H1 (cell line): ENCODE measurements around the gene PHYH. TPM values are rescaled to one million over a fixed set of nuclear protein-coding genes. Genes with fewer than 3 reads are reported as not detected.

Experiments
- CTCF ChIA-PET: fragments of 300-600 bp; sonication (Branson Sonifier 250); formaldehyde crosslinking; loops from one replicate; lab custom pipeline; 2021; ENCODE audit not compliant: partially characterized antibody; lab: Charles Lee
- POLR2A ChIA-PET: fragments of 300-600 bp; sonication (Branson Sonifier 250); formaldehyde crosslinking; loops from one replicate; lab custom pipeline; 2021; ENCODE audit warnings: inconsistent platforms; ENCODE audit not compliant: partially characterized antibody; lab: Charles Lee
- DNase-seq, 2 experiments: peaks; one replicate each; pipeline versions ENCODE4 v3.0.0 to v3.0.0-alpha.2; 2010 to 2022; ENCODE audit warnings: low spot score in 2 of 2, low read depth in 1 of 2, mixed read lengths in 1 of 2
- FAIRE-seq: peaks from 2 replicates; lab custom pipeline; 2011; peaks lifted over from hg19 to GRCh38; lab: Jason Lieb, UNC
- H2AFZ ChIP-seq: 2 replicates; pipeline ENCODE4 v1.8.1; 2012; ENCODE audit warnings: low read length, inconsistent platforms
- H2AK5ac ChIP-seq: 2 replicates; pipeline ENCODE4 v1.6.1; 2013; ENCODE audit warnings: low read depth, low read length
- H2BK120ac ChIP-seq: replicated peaks from 2 replicates; pipeline ENCODE3; 2013; ENCODE audit warnings: low read depth, low read length, inconsistent platforms
- H2BK12ac ChIP-seq: 2 replicates; pipeline ENCODE4 v1.6.1; 2013; ENCODE audit warnings: low read depth, low read length
- H2BK15ac ChIP-seq: 2 replicates; pipeline ENCODE4 v1.6.1; 2013; ENCODE audit warnings: low read length
- H2BK20ac ChIP-seq: 2 replicates; pipeline ENCODE4 v1.6.1; 2013; ENCODE audit warnings: low read length
- H2BK5ac ChIP-seq: 2 replicates; pipeline ENCODE4 v1.6.1; 2013; ENCODE audit warnings: low read depth, low read length
- H3K14ac ChIP-seq: 2 replicates; pipeline ENCODE4 v1.6.1; 2013; ENCODE audit warnings: inconsistent platforms; ENCODE audit not compliant: insufficient read length
- H3K18ac ChIP-seq: 2 replicates; pipeline ENCODE4 v1.6.1; 2013; ENCODE audit warnings: low read length; ENCODE audit errors: extremely low read depth
- H3K23ac ChIP-seq: 2 replicates; pipeline ENCODE4 v1.6.1; 2013; ENCODE audit warnings: inconsistent platforms; ENCODE audit not compliant: insufficient read length
- H3K23me2 ChIP-seq: 2 replicates; pipeline ENCODE4 v1.6.1; 2013; ENCODE audit warnings: low read depth, low read length
- H3K27ac ChIP-seq: 2 replicates; pipeline ENCODE4 v1.6.1; 2011; ENCODE audit warnings: low read depth, low read length, inconsistent platforms
- H3K27me3 ChIP-seq, 4 experiments: replicated peaks in 1 of 4; 1 replicate in 1 of 4; 2 replicates in 3 of 4; pipeline versions ENCODE4 v1.6.1 to v1.8.1; 2011 to 2013; ENCODE audit warnings: low read length in 3 of 4, mild to moderate bottlenecking in 3 of 4, inconsistent platforms in 2 of 4, mixed read lengths in 2 of 4, moderate library complexity in 1 of 4; ENCODE audit not compliant: control insufficient read depth in 3 of 4, insufficient read depth in 3 of 4; ENCODE audit errors: extremely low read depth in 1 of 4
- H3K36me3 ChIP-seq, 4 experiments: 2 replicates each; pipeline versions ENCODE4 v1.6.1 to v1.8.1; 2011 to 2013; ENCODE audit warnings: mild to moderate bottlenecking in 4 of 4, low read length in 3 of 4, moderate library complexity in 2 of 4, control low read depth in 1 of 4, inconsistent platforms in 1 of 4; ENCODE audit not compliant: insufficient read depth in 4 of 4, control insufficient read depth in 2 of 4
- H3K4ac ChIP-seq: replicated peaks from 2 replicates; pipeline ENCODE3; 2013; ENCODE audit warnings: low read length, low read depth, mixed read lengths, inconsistent platforms; ENCODE audit not compliant: insufficient read length
- H3K4me1 ChIP-seq, 4 experiments: replicated peaks in 1 of 4; 1 replicate in 1 of 4; 2 replicates in 3 of 4; pipeline versions ENCODE4 v1.6.1 to v1.8.1; 2011 to 2013; ENCODE audit warnings: low read length in 3 of 4, inconsistent platforms in 2 of 4, mixed read lengths in 1 of 4; ENCODE audit not compliant: insufficient read depth in 4 of 4, control insufficient read depth in 3 of 4
- H3K4me2 ChIP-seq, 2 experiments: 2 replicates each; pipeline versions ENCODE4 v1.6.1 to v1.8.1; 2011 to 2013; ENCODE audit warnings: low read depth in 2 of 2, low read length in 2 of 2, control low read depth in 1 of 2, inconsistent platforms in 1 of 2, mild to moderate bottlenecking in 1 of 2; ENCODE audit not compliant: insufficient read depth in 1 of 2
- H3K4me3 ChIP-seq, 4 experiments: fragments of 200-600, 300-600 bp in 1 of 4; sonication (generic), shearing (Covaris generic), sonication (Bioruptor Twin) in 1 of 4; 2 replicates each; pipeline versions ENCODE4 v1.5.1 to v1.8.1; 2011 to 2016; ENCODE audit warnings: low read length in 4 of 4, low read depth in 3 of 4, control low read depth in 2 of 4, inconsistent platforms in 2 of 4, mild to moderate bottlenecking in 2 of 4, mixed read lengths in 1 of 4, moderate library complexity in 1 of 4; ENCODE audit not compliant: insufficient read depth in 2 of 4; ENCODE audit errors: extremely low read depth in 1 of 4
- H3K56ac ChIP-seq: replicated peaks from 2 replicates; pipeline ENCODE3; 2013; ENCODE audit warnings: low read depth, mild to moderate bottlenecking, mixed read lengths, low read length, inconsistent platforms; ENCODE audit not compliant: insufficient read length
- H3K79me1 ChIP-seq: 2 replicates; pipeline ENCODE4 v1.6.1; 2013; ENCODE audit warnings: low read depth, low read length, control low read depth
- H3K79me2 ChIP-seq, 2 experiments: 2 replicates each; pipeline versions ENCODE4 v1.6.1 to v1.8.1; 2012 to 2013; ENCODE audit warnings: low read length in 2 of 2, mild to moderate bottlenecking in 2 of 2, inconsistent platforms in 1 of 2; ENCODE audit not compliant: insufficient read depth in 2 of 2, control insufficient read depth in 1 of 2
- H3K9ac ChIP-seq, 4 experiments: replicated peaks in 1 of 4; 1 replicate in 1 of 4; 2 replicates in 3 of 4; pipeline versions ENCODE4 v1.6.1 to v1.8.1; 2011 to 2013; ENCODE audit warnings: low read depth in 3 of 4, low read length in 3 of 4, control low read depth in 2 of 4, mild to moderate bottlenecking in 2 of 4, moderate library complexity in 2 of 4, inconsistent platforms in 1 of 4; ENCODE audit errors: extremely low read depth in 1 of 4
- H3K9me3 ChIP-seq, 2 experiments: 2 replicates each; pipeline versions ENCODE4 v1.6.1 to v1.8.1; 2012 to 2013; ENCODE audit warnings: mild to moderate bottlenecking in 2 of 2, moderate library complexity in 2 of 2, control low read depth in 1 of 2, inconsistent platforms in 1 of 2, low read depth in 1 of 2, low read length in 1 of 2, mixed read lengths in 1 of 2; ENCODE audit not compliant: insufficient read depth in 2 of 2
- H4K20me1 ChIP-seq, 2 experiments: replicated peaks in 1 of 2; 2 replicates each; pipeline versions ENCODE3 to v1.8.1; 2011 to 2013; ENCODE audit warnings: inconsistent platforms in 2 of 2, low read length in 2 of 2, mild to moderate bottlenecking in 1 of 2; ENCODE audit not compliant: insufficient read depth in 2 of 2, control insufficient read depth in 1 of 2
- H4K5ac ChIP-seq: 2 replicates; pipeline ENCODE4 v1.6.1; 2013; ENCODE audit warnings: low read length, low read depth, mixed read lengths, inconsistent platforms; ENCODE audit not compliant: insufficient read length
- H4K8ac ChIP-seq: 2 replicates; pipeline ENCODE4 v1.8.0; 2013; ENCODE audit warnings: mild to moderate bottlenecking, moderate library complexity, low read length, inconsistent platforms; ENCODE audit not compliant: insufficient read depth; ENCODE audit errors: extremely low read depth
- H4K91ac ChIP-seq: replicated peaks from 2 replicates; pipeline ENCODE3; 2013; ENCODE audit warnings: low read length, mixed read lengths, inconsistent platforms; ENCODE audit not compliant: insufficient read length
- HDAC6 ChIP-seq: IDR thresholded peaks from one replicate; pipeline ENCODE4 v1.7.1; 2012; ENCODE audit warnings: low read depth, mild to moderate bottlenecking, inconsistent platforms, low read length, moderate library complexity
- RBBP5 ChIP-seq: IDR thresholded peaks from 2 replicates; pipeline ENCODE4 v1.7.1; 2012; ENCODE audit warnings: low read depth, mild to moderate bottlenecking, inconsistent platforms, low read length, moderate library complexity, borderline replicate concordance
- SIRT6 ChIP-seq: IDR thresholded peaks from one replicate; pipeline ENCODE4 v1.7.1; 2012; ENCODE audit warnings: low read length, inconsistent platforms
- SP4 ChIP-seq: IDR thresholded peaks from 2 replicates; pipeline ENCODE4 v1.6.1; 2012; ENCODE audit warnings: low read length, inconsistent platforms
- TAF1 ChIP-seq: IDR thresholded peaks from 2 replicates; pipeline ENCODE4 v1.6.1; 2011; ENCODE audit warnings: mild to moderate bottlenecking, low read depth, low read length
- WGBS, 2 experiments: shearing (Covaris generic) in 1 of 2; methylation state at CpG; one replicate each; pipeline versions ENCODE4 v1.1.6 to v1.1.7; 2013 to 2015; ENCODE audit warnings: low lambda C conversion rate in 2 of 2, mixed read lengths in 2 of 2, inconsistent platforms in 1 of 2, low coverage in 1 of 2, missing lambda C conversion rate in 1 of 2; ENCODE audit not compliant: insufficient replicate concordance in 2 of 2, insufficient coverage in 1 of 2, insufficient read length in 1 of 2; ENCODE audit errors: extremely low coverage in 1 of 2, missing lambda C conversion rate in 1 of 2; 5-methylcytosine and 5-hydroxymethylcytosine counted together
- polyA plus RNA-seq, 7 experiments: library from polyadenylated mRNA; depleted of rRNA in 3 of 7; stranded (reverse) in 5 of 7; unstranded in 2 of 7; fragments of >200 nt in 5 of 7; fragments of 200-250 nt in 2 of 7; gene quantifications; 1 replicate in 5 of 7; 2 replicates in 1 of 7; 4 replicates in 1 of 7; pipeline versions ENCODE4 v1.2.1 to v1.2.3, GENCODE V29; 2011 to 2013; ENCODE audit warnings: missing spikeins in 2 of 7, mixed read lengths in 2 of 7
- total RNA-seq: library from RNA; stranded (reverse); fragmentation: NEBNext Ultra II Directional; extraction: Animal tissue kit (Norgen Biotek cat#: 25700); gene quantifications from 2 replicates; pipeline ENCODE4 v1.2.1, GENCODE V29; 2021
- TF ChIP-seq, protein P1 (sequence below), 3 experiments: IDR thresholded peaks; 1 replicate in 2 of 3; 2 replicates in 1 of 3; pipeline versions ENCODE4 v1.5.1 to v1.6.1; 2011; ENCODE audit warnings: low read length in 3 of 3, mild to moderate bottlenecking in 3 of 3, inconsistent platforms in 2 of 3, low read depth in 1 of 3, moderate library complexity in 1 of 3; ENCODE audit not compliant: insufficient read depth in 1 of 3; ENCODE audit errors: control extremely low read depth in 1 of 3
- TF ChIP-seq, protein P2 (sequence below): IDR thresholded peaks from 2 replicates; pipeline ENCODE4 v1.6.1; 2012; ENCODE audit warnings: low read length, inconsistent platforms

The PHYH gene
- total and polyA plus RNA-seq, 2 of the 8 experiments (the other 6 are each of a cell fraction or from before 2014, with no cell fraction given) = 22.0 to 22.7 TPM

DNA sequence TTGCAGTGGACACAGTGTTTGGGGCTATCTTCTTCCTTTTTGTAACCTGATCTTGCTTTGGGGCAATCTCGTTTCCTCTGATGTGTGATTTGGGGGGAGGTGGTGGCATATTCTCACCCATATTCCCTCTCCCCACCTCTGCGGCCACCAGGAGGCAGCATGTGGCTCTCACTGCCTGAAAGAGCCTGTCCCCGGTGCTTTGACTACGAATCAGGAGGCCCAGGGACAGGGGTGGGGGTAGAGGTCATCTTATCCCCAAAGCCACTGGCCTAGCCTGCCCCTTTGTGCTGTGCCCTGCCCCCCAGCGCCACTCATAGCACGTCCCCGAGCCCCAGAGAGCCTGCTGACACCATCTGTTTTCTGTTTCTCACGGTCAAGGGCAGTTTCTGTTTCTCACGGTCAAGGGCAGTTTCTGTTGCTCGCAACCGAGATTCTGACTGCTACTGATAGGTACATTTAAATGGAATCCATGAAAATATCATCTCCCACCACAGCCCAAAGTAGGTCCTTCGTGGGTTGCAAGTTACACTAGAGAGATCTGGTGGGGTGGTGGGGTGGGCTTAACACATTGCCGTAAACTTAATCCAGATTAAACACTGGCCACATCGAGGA, 28.2 kb downstream of the PHYH start:
- H3K4me2 ChIP-seq = peak overlapping the region; percentile 28 to 49
- POLR2A ChIA-PET = interaction anchor here (1.0 to 1.3 kb wide), 4 partner anchors 22 to 78 kb away, joined by 3 to 5 read pairs (median 4); no protein-coding TSS in a partner anchor
- TF ChIP-seq RBBP5 (0 out of 2 replicates have a peak, but pooled peaks have one; percentile 24), HDAC6 (no peak), SIRT6 (no peak), SP4 (0 out of 2 replicates have a peak, but pooled peaks have one; percentile 32), TAF1 (peak; percentile 34; the same call in 1 of the 2 replicates)
- TF ChIP-seq, protein P1, sequence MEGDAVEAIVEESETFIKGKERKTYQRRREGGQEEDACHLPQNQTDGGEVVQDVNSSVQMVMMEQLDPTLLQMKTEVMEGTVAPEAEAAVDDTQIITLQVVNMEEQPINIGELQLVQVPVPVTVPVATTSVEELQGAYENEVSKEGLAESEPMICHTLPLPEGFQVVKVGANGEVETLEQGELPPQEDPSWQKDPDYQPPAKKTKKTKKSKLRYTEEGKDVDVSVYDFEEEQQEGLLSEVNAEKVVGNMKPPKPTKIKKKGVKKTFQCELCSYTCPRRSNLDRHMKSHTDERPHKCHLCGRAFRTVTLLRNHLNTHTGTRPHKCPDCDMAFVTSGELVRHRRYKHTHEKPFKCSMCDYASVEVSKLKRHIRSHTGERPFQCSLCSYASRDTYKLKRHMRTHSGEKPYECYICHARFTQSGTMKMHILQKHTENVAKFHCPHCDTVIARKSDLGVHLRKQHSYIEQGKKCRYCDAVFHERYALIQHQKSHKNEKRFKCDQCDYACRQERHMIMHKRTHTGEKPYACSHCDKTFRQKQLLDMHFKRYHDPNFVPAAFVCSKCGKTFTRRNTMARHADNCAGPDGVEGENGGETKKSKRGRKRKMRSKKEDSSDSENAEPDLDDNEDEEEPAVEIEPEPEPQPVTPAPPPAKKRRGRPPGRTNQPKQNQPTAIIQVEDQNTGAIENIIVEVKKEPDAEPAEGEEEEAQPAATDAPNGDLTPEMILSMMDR (IDR thresholded peaks at IDR 0.05; ENCODE audit: control extremely low read depth in 1 of 3, insufficient read depth in 1 of 3, low read depth in 1 of 3, low read length in 3 of 3) = peak; percentile 72 to 88 (median 84)
- TF ChIP-seq, protein P2, sequence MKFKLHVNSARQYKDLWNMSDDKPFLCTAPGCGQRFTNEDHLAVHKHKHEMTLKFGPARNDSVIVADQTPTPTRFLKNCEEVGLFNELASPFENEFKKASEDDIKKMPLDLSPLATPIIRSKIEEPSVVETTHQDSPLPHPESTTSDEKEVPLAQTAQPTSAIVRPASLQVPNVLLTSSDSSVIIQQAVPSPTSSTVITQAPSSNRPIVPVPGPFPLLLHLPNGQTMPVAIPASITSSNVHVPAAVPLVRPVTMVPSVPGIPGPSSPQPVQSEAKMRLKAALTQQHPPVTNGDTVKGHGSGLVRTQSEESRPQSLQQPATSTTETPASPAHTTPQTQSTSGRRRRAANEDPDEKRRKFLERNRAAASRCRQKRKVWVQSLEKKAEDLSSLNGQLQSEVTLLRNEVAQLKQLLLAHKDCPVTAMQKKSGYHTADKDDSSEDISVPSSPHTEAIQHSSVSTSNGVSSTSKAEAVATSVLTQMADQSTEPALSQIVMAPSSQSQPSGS = 0 out of 2 replicates have a peak, but pooled peaks have one; percentile 70

More for the DNA sequence above, 28.2 kb downstream of the PHYH start:
- H3K9ac ChIP-seq = no peak overlapping the region
- no peaks in the 10 kb centered on the region for H3K79me1 ChIP-seq
- no peaks in the 10 kb centered on the region for H3K9me3 ChIP-seq
- no peak overlapping the region for H3K23ac ChIP-seq
- peak overlapping the region; percentile 36; the same call in 1 of the 2 replicates for H3K27ac ChIP-seq
- FAIRE-seq (peak; percentile 88), DNase-seq (peak; percentile 38 to 91)
- H3K79me2 ChIP-seq = no peaks in the 10 kb centered on the region
- CTCF ChIA-PET = interaction anchor here (0.5 to 3.1 kb wide), 23 partner anchors 8 to 809 kb away, joined by 3 to 25 read pairs (median 4); partner anchors contain the start of gene PHYH
- H4K5ac ChIP-seq = peak overlapping the region; percentile 8
- H2AFZ ChIP-seq = peak overlapping the region; percentile 97
- 0 out of 2 replicates have a peak overlapping the region, but pooled peaks have one; percentile 95 for H2AK5ac ChIP-seq
- 42% methylated on average over 14 of the region's 14 CpGs; no CpG with 5 or more reads in 1 of the 2 experiments for WGBS, 2 experiments
- peaks cover 4 to 12% (median 7%) of the 10 kb centered on the region in 4 experiments for H3K4me1 ChIP-seq
- H4K8ac ChIP-seq = peak overlapping the region; percentile 76; the same call in 1 of the 2 replicates
- peak overlapping the region; percentile 70 for H2BK120ac ChIP-seq
- H3K14ac ChIP-seq = no peak overlapping the region
- H2BK5ac ChIP-seq = peak overlapping the region; percentile 67
- peak overlapping the region; percentile 72; the same call in 1 of the 2 replicates for H2BK15ac ChIP-seq
- H3K27me3 ChIP-seq = no peaks in the 10 kb centered on the region; a peak in 1 of 7 replicates
- H4K91ac ChIP-seq = peak overlapping the region; percentile 45
- H2BK12ac ChIP-seq = peak overlapping the region; percentile 99
- H2BK20ac ChIP-seq = peak overlapping the region; percentile 90; the same call in 1 of the 2 replicates
- no peaks in the 10 kb centered on the region for H4K20me1 ChIP-seq
- H3K23me2 ChIP-seq = no peaks in the 10 kb centered on the region; the same call in 1 of the 2 replicates
- H3K56ac ChIP-seq = no peak overlapping the region
- H3K36me3 ChIP-seq = no peaks in the 10 kb centered on the region
- peak overlapping the region; percentile 78 for H3K18ac ChIP-seq
- H3K4ac ChIP-seq = peak overlapping the region; percentile 47
- H3K4me3 ChIP-seq = no peak overlapping the region; a peak in 1 of 8 replicates
